GM04503 (cell line): ENCODE results near the gene SARNP.
"Not testable (repeated sequence)": the region's sequence is repeated elsewhere in the genome, so short reads cannot be mapped to it uniquely, and the experiment has no call there.

Source experiments
- DNase-seq: peaks from one replicate; pipeline ENCODE4 v3.0.0-alpha.2; 2012; ENCODE audit warnings: low read depth

SARNP gene

DNA sequence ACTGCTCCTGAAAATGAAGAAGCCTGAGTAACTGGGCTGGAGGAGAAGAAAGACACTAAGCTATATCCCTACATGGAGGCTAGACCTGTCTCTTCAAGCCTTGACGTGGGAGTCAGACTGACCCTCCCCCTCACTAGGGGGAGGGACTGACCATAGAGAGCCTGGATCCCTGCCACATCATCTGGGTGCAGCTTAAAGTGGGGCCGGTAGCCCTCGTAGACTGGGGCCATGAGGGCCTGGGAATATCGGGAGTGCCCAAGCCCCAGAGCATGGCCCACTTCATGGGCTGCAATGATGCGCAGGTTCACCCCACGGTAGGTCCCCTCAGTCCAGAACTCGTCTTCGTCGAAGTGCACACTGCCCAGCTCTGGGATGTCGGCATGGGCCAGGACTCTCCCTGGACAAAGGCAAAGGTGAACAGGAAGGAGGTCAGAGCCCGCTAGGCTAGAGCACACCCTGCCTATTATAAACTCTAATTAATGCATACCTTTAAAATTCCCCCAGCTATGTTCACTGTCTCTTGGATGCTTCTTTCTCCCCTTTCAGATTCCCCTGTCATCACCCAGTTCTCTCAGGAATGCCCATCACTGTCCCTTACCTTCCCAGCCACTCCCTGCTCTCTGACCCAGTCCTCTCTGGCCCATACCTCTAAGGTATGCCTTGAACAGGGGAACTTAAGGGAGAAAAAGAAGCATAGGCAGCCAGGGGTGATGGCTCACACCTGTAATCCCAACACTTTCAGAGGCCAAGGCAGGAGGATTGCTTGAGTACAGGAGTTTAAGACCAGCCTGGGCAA is 22.0 kb upstream of the SARNP start:
- no peak for DNase-seq

DNA sequence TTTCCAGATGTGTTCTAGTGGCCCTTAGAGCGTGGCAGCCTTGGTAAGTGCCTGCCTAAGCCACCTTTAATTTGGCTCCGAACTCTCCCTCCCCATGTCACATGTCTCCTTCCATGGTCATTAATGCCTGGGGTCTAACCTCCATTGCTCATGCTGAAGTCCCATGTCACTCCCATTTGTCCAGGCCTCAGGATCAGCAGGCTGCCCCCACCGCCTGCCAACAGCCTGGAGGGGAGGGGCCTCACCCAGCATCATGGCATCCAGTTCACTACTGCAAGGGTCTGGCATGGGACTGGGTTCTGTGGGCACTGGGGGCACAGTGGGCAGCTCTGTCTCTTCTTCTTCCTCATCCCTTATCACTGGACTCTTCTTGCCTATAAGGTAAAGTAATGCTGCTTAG is 20.8 kb upstream of the SARNP start:
- no peak for DNase-seq

DNA sequence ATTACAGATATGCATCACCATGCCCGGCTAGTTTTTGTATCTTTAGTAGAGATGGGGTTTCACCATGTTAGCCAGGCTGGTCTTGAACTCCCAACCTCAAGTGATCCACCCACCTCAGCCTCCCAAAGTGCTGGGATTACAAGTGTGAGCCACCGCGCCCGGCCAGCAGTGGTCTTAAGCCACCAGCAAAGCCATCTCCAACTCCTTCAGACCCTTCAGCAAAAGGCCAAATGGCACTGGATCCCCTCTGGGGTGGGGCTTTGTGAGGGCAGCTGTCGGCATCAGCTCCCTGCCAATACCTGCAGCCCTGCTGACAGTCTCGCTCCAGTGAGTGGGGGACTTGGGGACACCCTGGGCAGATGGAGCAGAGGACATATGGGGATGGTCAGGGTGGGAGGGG is 16.9 kb upstream of the SARNP start:
- DNase-seq = not testable (repeated sequence)

DNA sequence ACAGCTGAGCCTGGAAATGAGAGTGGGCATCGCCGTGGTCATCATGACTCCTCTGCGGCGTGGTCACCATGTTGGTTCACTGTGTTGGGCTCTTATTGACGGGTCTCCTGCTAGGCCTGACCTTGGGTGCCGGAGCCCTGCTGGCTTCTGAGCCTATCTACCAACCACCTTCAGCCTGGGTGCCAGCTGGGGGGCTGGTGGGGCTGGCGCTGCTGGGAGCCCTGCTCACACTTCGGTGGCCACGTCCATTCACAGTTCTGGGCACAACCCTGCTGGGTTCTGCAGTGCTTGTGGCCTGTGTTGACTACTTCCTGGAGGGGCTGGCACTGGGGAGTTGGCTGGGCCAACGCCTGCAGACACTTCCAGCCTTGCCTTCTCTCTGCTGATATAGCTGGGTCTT is 15.5 kb upstream of the SARNP start:
- no peak for DNase-seq

DNA sequence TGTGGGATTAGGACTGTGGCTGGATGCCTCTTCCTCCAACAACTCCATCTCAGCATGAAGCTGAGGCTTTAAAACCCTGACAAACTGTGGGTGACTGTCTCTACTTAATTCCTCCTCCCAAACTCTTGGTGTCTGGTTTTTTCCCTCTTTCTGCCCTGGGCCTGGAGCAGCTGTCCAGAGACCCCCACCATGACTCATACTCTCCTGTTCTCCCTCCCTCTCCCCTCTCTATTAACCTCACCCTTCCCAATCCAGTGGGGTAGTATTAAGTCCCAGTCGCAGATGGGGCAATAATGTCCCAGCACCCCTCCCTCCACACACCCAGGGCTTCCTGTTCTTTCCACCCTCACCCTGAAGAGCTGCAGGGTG is 13.9 kb upstream of the SARNP start:
- no peak for DNase-seq

DNA sequence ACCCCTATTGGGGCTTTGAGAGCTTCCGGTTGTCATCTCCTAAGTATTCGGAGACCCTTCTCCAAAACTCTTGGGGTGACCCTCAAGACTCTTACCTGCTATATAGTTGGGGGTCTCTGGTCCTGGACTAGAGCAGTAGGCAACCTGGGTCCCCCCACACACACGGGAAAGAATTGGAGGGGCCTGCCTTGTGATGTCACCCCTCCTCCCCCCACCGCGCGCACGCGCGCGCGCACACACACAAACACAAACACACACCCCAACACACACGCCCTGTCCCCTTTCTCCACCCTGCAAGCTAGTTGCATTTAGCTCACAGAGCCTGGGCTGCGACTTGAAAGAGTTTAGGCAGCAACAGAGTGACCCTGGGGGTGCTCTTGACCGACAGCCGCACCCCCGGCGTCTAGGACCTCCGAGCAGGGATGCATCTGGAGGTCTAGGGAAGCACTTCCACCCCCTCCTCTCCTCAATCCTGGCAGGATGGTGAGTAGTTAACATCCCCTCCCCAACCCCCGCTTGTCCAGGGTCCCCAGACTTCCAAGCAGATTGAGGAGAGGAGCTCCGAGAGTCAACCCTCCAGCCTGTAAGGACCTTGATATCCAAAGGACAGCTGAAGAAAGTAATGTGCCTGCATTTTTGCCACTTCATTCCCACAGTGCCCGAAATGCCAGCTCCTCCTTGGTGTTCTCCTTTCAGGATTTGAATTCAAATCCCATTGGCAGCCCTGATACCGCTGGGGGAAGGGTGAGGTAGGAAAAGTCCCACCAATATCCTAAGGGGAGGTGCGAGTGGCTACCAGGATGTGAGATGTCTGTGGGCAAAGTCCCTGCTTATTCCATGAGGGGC is 13.3 kb upstream of the SARNP start:
- no peak for DNase-seq

DNA sequence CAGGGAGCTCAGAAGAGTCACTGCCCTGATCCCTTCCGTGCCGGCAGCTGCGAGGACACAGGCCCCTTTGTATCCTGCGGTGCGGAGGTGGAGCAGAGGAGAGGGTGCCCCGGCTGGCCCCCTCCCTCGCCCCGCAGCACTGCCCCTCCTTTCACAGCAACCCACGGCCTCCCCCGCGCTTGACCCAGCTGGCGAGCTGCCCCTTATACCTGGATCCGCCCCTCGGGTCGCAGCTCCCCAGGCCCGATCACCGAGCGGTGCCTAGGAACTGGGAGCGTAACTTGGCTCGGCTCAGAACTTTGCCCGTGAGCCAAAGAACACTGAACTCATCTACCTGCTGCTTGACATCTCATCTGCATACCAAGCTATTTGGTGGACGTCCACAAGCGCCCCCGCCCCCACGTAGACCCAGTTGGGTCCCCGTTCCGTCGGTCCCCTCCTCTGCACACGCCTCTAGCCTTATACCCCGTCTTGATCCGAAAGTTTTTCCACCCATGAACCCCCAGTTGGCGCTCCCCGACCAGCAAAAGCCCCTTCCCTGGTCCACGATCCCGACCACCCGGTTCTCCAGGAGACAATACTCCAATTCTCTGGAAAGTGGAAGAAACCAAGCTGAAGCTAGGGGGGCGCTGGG is 12.6 kb upstream of the SARNP start:
- no peak for DNase-seq

DNA sequence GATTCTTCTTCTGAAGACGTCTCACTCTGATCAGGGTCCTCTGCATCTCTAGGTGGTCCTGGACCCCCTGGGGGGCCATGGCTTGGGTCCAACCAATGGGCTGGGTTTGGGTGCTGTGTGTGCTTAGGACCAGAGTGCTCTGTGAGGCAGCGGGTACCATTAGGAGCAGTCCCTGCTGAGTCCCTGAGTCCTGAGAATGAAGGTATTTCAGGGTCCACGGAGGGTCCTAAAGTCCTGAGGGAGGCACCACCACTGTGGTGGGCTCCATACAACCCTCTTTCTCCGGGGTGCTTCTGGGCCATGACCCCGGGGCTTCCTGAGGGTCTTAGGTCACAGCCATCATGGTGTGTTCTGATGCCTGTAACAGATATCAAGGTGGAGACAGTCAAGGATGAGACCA is 10.8 kb upstream of the SARNP start:
- no peak for DNase-seq

DNA sequence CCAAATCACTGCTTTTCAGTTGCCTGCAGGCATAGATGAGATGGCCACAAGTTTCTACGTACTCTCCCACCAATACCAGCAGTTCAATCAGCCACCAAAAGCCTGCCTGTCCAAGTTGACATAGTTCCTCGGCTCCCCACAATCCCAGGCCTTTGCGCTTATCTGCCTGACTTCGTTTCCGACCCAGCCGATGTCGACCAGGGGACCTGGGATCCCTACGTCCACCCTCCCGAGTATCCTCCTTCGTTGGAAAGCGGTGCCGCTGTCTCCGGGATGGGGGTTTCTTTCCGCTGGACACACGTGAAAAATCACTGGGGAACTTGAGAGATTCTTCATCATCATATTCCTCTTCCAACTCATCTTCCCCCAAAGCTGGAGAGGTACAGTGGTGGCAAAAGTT is 10.3 kb upstream of the SARNP start:
- DNase-seq = no peak

DNA sequence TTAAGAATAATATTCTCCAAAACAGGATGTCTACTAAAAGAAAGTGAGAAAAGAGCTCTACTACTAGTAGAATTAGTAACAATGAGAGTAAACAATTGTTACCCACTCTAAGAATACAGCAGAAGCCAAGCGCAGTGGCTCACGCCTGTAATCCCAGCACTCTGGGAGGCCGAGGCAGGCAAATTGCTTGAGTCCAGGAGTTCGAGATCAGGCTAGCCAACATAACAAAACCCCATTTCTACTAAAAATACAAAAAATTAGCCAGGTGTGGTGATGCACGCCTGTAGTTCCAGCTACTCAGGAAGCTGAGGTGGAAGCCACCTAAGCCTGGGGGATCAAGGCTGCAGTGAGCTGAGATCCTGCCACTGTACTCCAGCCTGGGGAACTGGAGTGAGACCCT is 7.2 kb upstream of the SARNP start:
- DNase-seq = no peak

DNA sequence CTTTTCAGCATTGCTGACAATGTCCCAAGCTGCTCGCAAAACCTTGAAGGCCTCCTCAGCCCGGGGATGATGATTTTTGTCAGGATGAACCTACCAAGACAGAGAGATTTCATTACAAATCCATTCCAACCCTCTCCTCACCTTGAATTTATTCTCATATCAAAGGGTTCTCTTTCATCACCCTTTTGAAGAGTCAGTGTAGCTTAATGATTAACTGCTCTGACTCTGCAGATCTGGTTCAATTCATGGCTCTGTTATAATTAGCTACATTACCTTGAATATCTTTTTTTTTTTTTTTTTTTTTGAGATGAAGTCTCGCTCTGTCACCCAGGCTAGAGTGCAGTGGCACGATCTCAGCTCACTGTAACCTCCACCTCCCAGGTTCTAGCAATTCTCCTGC is 5.9 kb upstream of the SARNP start:
- no peak for DNase-seq

DNA sequence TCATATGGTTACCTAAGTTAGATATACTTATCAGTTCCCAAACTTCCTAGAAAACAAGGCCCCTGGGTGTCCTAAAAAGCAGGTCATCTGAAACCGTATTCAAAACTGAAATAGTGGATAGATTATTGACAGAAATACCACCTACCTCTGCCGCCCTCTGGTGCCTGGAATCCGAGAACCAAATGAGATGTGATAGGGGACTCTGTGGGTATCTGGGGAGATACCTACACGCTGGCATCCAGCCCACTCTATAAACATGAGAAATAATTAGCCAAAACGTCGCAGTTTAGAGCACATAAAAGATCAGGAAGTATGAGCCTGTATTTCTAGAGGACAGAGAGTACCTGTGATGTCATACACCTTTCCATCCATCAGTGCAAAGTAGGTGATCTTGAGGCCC is 4.7 kb upstream of the SARNP start:
- DNase-seq = no peak

DNA sequence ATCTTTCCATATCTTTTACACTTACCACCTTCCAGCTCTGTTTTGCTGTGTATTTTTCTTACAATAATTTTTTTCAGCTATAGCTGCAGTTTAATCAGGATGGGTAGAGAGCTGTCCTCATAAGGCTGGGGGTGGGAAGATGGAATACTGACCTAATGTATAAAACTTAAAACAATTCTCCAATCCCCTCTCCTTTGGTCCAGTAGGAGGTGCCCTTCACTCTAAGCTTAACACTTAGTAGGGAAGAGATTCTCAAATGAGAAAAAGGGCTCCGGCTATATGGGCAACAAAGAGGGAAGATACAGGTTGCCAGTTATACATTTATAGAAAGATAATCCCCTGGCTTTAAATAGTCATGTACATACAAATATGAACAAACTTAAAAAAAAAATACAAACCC is 3.2 kb upstream of the SARNP start:
- no peak for DNase-seq

DNA sequence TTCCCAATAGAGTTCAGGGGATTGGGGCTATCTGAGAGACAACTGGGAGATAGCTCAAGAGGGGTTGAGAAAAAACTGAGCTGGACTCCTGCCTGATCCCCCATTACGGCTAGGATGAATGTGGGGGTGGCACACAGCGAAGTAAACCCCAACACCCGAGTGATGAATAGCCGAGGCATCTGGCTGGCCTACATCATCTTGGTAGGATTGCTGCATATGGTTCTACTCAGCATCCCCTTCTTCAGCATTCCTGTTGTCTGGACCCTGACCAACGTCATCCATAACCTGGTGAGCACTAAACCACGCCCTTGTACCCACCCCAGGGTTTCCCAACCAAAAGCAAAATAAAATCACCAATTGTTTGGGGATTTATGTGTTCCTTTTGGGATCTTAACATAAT is 1.4 kb upstream of the SARNP start:
- DNase-seq = no peak

DNA sequence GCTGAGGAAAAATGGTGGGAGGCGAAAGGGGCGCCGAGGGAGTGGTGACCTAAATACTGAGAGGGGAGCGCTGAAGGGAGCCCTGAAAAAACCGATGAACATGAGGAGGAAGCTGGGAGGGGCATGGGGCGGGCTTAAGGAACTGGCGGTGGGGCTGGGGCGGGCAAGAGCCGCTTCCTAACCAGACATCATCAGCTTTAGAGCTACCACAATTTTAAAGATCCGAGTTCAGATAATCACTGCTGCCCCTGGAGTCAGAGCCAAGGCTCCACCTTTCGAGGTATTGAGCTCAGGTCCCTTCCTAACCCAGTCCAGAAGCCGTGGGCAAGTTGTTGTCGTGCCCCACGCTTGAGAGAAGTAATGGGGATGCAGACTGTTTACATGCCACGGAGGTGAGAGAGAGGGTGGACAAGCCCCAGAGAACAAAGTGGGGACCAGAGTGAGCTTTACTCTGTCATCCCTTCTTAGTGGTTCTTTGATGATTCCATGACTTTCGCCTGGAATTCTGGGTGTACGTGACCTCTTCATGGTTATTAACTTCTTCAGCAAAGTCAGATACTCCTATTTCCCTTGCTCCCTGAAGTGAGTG is 710 bp upstream of the SARNP start:
- no peak for DNase-seq

DNA sequence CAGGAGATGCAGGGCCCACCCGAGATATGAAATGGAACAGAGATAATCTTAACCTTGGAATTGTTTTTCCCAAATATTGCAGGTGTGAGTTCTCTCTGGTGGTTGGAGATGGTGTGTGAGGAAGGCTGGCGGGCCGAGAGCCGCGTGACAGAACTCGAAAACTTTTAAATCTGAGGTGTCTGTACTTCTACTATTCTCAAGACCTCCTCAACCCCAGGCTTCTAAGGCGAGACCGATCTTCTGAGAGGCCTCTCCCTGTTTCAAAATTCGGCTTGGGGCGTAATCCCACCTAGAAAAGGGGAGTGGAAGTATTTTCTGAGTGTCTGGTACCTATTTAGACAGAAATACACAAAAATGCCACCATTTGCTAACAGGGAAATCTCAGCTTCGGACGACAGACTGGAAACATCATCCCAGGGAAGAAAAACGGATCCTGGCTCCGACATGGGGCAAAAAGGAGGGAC is 611 bp downstream of the SARNP start:
- DNase-seq = no peak

DNA sequence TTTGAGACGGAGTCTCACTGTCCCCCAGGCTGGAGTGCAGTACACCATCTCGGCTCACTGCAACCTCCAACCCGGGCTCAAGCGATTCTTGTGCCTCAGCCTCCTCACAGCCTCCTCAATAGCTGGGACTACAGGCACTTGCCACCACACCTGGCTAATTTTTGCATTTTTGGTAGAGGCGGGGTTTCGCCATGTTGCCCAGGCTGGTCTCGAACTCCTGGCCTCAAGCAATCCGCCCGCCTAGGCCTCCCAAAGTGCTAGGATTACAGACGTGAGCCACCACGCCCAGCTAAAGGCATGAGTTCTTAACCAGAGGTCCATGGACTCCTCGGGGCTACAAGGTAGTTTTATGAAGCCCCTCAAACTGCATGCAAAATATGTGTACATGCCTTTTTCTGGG is 2.1 kb downstream of the SARNP start:
- DNase-seq = no peak

DNA sequence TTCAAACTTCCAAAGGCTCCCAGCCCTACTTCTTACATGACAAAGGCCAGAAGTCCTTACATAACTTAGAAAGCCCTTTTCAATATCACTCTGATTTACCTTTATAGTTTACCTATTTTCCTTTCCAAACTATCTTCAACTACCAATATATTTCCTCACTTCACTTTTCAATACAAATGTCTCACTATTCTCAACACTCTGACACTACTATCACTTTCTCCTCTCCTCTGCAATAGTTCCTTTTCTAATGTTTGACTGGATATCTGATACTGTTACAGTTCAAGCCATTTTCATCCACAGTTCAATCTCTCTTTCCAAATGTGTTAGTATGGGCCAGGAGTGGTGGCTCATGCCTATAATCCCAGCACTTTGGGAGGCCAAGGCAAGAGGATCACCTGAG is 3.3 kb downstream of the SARNP start:
- no peak for DNase-seq

DNA sequence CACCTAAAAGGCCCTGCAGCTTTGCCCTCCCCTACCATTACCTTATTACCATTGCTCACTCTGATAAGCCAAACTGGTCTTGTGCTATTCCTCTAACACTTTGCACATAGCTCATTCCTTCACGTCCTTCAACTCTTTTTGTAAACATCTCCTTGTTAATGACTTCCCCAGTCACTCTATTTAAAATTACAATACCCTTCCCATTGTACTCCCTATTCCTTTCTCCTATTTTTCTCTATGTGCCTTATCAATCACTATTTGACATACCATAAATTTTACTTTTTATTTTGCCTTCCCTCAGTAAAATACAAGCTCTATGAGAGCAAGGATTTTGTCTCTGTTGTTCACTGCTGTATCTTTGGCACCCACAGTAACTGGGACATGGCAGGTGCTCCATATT is 5.4 kb downstream of the SARNP start:
- no peak for DNase-seq

DNA sequence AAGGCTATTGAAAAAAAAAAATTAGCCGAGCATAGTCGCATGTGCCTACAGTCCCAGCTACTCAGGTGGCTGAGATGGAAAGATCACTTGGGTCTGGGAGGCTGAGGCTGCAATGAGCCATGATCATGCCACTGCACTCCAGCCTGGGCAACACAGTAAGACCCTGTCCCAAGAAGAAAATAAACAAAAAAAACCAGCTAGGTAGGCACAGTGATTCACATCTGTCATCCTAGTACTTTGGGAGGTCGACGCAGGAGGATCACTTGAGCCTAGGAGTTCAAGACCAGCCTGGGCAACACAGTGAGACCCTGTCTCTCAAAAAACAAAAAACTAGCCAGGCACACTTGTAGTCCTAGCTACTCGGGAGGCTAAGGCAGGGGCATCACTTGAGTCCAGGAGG is 8.2 kb downstream of the SARNP start:
- DNase-seq = no peak

DNA sequence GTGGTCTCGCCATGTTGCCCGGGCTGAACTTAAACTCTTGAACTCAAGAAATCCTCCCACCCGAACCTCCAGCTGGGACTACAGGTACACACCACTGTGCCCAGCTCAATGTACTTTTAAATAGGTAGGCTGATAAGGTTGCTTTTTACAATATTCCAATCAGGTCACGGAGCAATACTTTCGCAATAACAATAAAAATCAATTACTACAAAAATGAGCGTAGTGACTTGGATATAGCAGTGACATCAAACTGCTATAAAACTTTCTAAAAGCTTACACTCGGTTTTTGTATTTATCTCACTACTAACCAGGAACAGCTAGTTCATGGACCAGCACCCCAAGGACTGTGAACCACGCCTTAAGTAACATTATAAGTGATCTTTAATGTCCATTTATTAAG is 10.5 kb downstream of the SARNP start:
- no peak for DNase-seq

DNA sequence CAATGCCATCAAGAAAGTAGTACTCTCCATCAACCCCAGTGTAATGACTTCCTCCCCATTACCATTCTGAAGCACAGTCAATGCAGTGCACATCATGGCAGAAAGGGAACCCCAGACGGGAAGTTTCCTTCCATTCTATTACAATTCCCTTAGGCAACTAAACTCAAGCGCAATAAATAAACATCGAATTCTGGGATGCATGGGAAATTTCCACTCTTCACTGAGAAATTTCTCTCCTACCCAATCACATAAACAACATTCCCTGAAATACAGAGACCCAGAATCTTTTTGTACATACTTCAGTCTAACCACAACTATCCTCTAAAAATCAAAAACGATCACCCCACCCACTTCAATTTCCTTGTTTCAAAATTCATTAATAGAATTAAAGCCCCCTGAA is 20.0 kb downstream of the SARNP start:
- no peak for DNase-seq

DNA sequence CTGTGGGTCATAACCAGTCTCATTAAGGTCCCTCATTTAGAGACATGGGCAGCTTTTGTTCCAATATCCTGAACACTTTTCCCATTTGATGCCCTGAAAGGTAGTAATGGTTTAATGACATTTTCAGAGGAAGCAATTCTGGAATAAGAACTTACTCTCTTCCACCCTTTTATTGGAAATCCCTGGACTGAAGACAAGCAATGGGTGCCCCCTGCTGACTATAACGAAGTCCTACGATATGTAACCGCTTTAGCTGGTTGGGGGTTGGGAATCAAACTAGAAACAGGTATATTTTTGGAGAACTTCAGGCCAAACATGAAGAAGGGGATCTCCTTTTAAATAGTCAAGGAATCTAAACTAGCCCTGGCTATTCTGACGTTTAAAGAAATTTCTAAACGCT is 20.5 kb downstream of the SARNP start:
- no peak for DNase-seq
